Measurements from ENCODE around the gene GATA5.

The GATA5 gene

GRCh38 chr20:62452475-62453095 is 23.2 kb downstream of the GATA5 start:
- DNase-seq: no peak

GRCh38 chr20:62451970-62452369 is 23.8 kb downstream of the GATA5 start:
- DNase-seq: no peak

DNA sequence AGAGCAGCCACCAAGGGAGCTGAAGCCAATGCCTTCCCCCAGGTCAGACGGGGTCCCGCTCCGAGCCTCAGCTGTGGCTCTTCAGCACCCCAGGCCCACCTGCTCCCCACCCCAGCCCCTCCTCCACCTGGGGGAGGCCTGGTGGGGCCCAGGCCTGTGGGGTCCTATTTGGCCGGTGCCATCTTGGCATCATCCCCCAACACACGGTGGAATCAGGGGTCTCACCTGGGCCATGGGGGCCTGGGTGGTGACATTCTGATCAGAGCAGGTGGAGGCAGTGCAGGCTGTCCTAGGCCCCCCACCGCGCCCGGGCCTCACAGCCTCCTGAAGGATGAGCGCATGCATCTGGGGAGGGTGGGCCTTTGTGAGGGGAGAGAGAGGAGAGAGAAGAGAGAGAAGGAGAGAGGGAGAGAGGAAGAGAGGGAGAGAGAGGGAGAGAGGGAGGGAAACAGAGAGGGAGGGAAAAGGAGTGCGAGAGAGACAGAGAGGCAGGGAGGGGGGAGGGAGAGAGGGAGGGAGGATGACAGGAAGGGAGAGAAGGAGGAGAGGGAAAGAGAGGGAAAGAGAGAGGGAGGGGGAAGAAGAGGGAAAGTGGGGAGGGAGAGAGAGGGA is 24.5 kb downstream of the GATA5 start:
- DNase-seq: no peak

DNA sequence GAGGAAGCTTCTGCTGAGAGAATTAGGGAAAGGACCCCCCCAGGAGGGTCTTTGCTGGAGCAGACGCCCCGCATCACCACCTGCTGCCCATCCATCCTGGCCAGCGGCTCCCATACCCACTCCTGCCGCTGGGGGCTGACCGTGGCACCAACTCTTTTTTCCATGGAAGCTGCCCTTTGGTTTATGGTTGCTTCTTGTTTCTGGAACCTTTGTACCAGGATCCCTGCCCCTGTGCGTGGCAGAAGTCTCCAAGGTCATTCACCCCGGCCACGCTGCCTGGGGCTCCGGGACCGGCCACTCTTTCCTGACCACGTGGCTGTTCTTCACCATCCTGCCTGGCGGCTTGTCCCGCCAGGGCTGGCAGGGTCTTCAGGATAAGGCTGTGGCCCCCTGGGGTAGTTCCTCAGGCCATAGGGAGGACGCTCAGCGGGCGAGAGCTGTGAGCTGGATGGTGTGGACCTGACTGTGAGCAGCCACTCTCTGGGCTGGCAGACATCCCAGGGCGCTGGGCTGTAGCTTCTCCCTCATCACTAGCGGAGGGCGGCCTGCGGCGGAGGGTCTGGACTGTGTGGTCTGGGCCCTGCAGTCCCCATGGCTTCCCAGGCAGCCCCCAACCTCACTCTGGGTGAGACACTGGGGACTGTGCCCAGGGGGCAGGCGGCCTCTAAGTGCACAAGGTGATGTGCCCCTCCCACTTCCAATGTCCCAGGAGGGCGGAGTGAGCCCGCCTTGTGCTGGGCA is 25.7 kb downstream of the GATA5 start:
- DNase-seq: no peak

DNA sequence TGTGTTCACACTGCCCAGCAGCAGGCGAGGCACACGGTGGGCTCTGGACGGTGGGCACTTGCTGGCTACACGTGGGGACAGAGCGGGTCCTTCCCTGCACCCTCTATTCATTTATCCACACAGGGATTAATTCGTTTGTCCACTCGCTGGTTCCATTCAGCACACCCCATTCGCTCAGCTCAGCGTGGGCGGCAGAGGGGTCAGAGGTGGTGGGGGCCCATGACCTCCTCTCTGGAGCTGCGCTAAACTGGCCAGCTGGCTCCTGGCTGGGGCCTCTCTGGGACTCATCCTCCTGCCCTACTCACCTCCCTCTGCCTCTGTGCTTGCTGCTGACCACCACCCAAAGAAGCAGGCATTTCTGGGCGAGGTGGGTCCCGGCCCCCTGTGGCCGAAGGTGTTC is 27.0 kb downstream of the GATA5 start:
- no peak for DNase-seq

DNA sequence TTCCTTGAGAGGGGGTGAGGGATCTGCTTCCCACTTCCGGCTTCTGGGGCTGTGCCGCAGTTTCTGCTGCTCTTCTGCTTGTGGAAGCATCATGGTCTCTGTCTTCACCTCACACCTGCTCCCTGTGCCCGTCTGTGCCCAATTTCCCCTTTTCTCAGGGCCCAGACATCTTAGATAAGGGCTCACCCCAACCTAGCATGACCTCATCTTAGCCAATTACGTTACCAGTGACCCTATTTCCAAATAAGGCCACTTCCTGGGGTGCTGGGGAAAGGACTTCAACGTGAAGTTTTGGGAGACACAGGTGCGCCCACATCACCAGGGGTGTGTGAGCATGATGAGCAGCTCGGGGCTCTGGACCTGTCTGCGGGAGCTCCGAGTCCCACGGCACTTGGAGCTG is 27.8 kb downstream of the GATA5 start:
- no peak for DNase-seq

- no peak for DNase-seq
Measured at GRCh38 chr20:62446888-62447869, 28.6 kb downstream of the GATA5 start.

- DNase-seq: no peak
Measured at GRCh38 chr20:62446481-62446880, 29.3 kb downstream of the GATA5 start.

GRCh38 chr20:62445553-62446340 is 30.0 kb downstream of the GATA5 start:
- DNase-seq: no peak

- no peak for DNase-seq
Measured at GRCh38 chr20:62444286-62444685, 31.5 kb downstream of the GATA5 start.

DNA sequence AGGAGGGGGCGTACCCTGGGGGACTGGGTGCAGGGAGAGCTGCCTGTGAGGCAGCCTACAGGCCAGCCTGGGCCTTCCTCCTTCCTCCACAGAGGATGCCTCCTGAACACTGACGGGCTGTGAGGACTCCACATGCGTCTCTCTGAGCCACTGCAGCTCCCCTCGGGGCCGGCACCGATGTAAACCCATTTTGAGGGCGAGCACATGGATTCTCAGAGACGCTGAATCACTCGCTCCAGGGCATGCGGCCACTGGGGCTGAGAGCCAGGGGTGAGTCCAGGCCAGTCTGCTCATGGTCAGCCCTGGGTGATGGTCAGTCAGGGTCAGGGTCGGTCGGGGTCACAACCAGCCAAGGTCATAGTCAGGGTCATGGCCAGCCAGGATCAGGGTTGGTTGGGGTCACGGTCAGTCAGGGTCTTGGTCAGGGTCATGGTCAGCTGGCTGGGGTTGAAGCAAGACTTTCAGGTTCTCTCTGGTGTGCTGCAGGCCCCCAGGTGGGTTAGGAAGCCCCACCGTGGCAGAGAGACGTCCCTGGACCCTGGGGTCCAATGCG is 33.7 kb downstream of the GATA5 start:
- no peak for DNase-seq

DNA sequence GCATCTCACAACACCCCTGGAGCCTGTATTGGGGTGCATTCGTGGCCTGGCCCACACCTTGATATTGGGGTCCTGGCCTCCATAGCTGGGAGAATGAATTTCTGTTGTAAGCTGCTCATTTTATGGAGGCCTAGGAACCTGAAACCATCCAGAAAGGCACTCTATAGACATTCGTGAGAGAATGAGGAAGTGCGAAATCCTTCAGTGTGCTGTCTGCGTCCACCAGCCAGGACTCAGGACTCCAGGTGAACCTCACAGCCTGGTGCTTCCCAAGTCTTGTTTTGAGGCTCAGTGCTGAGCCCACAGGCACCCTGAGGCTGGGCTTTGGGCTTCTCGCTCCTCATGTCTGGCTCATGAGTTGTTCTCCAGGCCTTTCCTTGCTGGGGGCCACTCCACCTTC is 36.6 kb downstream of the GATA5 start:
- DNase-seq: no peak

- DNase-seq: no peak
Measured at GRCh38 chr20:62437927-62438326, 37.9 kb downstream of the GATA5 start.

DNA sequence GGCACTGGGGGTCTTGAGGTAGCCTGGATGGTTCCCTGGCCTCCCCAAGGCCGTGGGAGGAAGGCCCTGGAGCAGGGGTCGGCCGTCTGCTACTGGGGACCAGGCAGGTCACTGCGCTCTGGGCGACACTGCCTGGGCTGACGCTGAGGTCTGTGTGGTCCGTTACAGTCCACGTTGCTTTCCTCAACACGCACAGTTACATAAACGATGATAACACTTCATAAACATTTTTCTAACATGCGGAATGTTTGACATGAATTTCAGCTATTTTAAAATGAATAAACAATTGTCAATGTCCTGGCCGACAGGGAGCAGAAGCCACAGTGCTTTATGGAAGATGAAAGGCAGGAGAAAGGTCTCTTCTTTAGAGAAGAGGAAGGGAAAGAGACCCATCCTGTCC is 38.3 kb downstream of the GATA5 start:
- no peak for DNase-seq

DNA sequence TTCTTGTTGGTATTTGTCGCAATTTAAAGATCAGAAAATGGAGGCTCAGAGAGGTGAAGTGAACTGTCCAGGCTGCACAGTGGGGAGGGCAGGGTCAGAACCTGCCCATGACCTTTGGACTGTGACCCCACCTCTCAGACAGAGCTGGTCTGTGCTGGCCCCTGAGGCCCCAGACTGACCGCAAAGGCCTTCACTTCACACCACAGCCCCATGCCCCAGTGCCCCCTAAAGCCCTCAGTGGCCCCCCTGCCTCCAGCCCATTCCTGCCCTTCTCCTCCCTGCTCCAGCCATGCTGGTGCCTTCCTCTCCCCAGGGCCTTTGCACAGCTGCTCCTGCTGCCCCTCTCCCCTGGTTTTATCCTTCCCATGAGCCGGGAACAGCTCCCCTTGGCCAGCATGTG is 39.1 kb downstream of the GATA5 start:
- no peak for DNase-seq

GRCh38 chr20:62433658-62434497 is 41.9 kb downstream of the GATA5 start:
- no peak for DNase-seq

- DNase-seq: no peak
Measured at GRCh38 chr20:62430866-62431447, 44.8 kb downstream of the GATA5 start.

- no peak for DNase-seq
Measured at GRCh38 chr20:62430311-62430853, 45.4 kb downstream of the GATA5 start.

- no peak for DNase-seq
Measured at GRCh38 chr20:62429455-62430310, 46.1 kb downstream of the GATA5 start.
